Memory B cell (primary cell): ENCODE results near the gene C19orf38.
"Not testable (repeated sequence)": the region's sequence is repeated elsewhere in the genome, so short reads cannot be mapped to it uniquely, and the experiment has no call there.

Source experiments
- ATAC-seq: fragments of 150-1000 bp; cut with Tn5 transposase; 2 replicates; pipeline ENCODE4 v1.10.0; 2021; ENCODE audit warnings: low read depth, mild to moderate bottlenecking, moderate library complexity
- DNase-seq, 2 donors: peaks; one replicate each; pipeline ENCODE4 v3.0.0; 2022; ENCODE audit warnings: low spot score in 2 of 2
- H3K27ac Mint-ChIP-seq: one replicate; pipeline ENCODE4 v1.8.0; 2022; ENCODE audit warnings: mild to moderate bottlenecking, moderate library complexity, mixed read lengths
- H3K27me3 Mint-ChIP-seq: one replicate; pipeline ENCODE4 v1.8.0; 2022; ENCODE audit warnings: mixed read lengths
- H3K36me3 Mint-ChIP-seq: one replicate; pipeline ENCODE4 v1.8.0; 2022; ENCODE audit warnings: mild to moderate bottlenecking, mixed read lengths
- H3K4me1 Mint-ChIP-seq: one replicate; pipeline ENCODE4 v1.8.0; 2022; ENCODE audit warnings: mixed read lengths
- H3K4me3 Mint-ChIP-seq: one replicate; pipeline ENCODE4 v1.8.0; 2022; ENCODE audit warnings: mild to moderate bottlenecking, moderate library complexity, mixed read lengths
- H3K9me3 Mint-ChIP-seq: one replicate; pipeline ENCODE4 v1.8.0; 2022; ENCODE audit warnings: mixed read lengths

C19orf38 gene

GRCh38 chr19:10830931-10831779 lies 17.1 kb upstream of the C19orf38 start:
- ATAC-seq (no peak), DNase-seq (no peak)
- H3K4me1 Mint-ChIP-seq = peaks cover 4% of the 10 kb centered on the region
- no peaks in the 10 kb centered on the region for H3K27me3 Mint-ChIP-seq
- H3K36me3 Mint-ChIP-seq = peaks cover 8% of the 10 kb centered on the region
- no peak overlapping the region for H3K27ac Mint-ChIP-seq
- no peak overlapping the region for H3K4me3 Mint-ChIP-seq
- H3K9me3 Mint-ChIP-seq = peaks cover 1% of the 10 kb centered on the region

GRCh38 chr19:10831987-10832938 lies 16.0 kb upstream of the C19orf38 start:
- ATAC-seq (no peak), DNase-seq (no peak)
- peaks cover 4% of the 10 kb centered on the region for H3K9me3 Mint-ChIP-seq
- H3K36me3 Mint-ChIP-seq = peaks cover 7% of the 10 kb centered on the region
- H3K27ac Mint-ChIP-seq = peak overlapping the region; percentile 20
- H3K4me1 Mint-ChIP-seq = peaks cover 8% of the 10 kb centered on the region
- H3K4me3 Mint-ChIP-seq = no peak overlapping the region
- H3K27me3 Mint-ChIP-seq = no peaks in the 10 kb centered on the region

GRCh38 chr19:10832939-10833296 lies 15.3 kb upstream of the C19orf38 start:
- H3K27ac Mint-ChIP-seq = no peak overlapping the region
- H3K36me3 Mint-ChIP-seq = peaks cover 7% of the 10 kb centered on the region
- peaks cover 4% of the 10 kb centered on the region for H3K9me3 Mint-ChIP-seq
- H3K4me3 Mint-ChIP-seq = no peak overlapping the region
- H3K27me3 Mint-ChIP-seq = no peaks in the 10 kb centered on the region
- ATAC-seq (no peak), DNase-seq (no peak)
- H3K4me1 Mint-ChIP-seq = peaks cover 8% of the 10 kb centered on the region

- peak overlapping the region; percentile 99 for H3K27ac Mint-ChIP-seq
- no peak for ATAC-seq
These were observed 13.0 kb upstream of the C19orf38 start for GRCh38 chr19:10835089-10835753.

GRCh38 chr19:10835754-10836478 lies 12.3 kb upstream of the C19orf38 start, which contains the start of gene TMED1:
TMED1 (minus strand) TSS chr19:10836212; CDS start chr19:10836191, 21 bp downstream.
- peaks cover 1% of the 10 kb centered on the region for H3K27me3 Mint-ChIP-seq
- H3K36me3 Mint-ChIP-seq = peaks cover 7% of the 10 kb centered on the region
- peak; percentile 89 to 93 for DNase-seq
- H3K4me1 Mint-ChIP-seq = peaks cover 11% of the 10 kb centered on the region
- peak within 1 kb of the TSS; percentile 99 for H3K4me3 Mint-ChIP-seq
- H3K9me3 Mint-ChIP-seq = peaks cover 7% of the 10 kb centered on the region
- peak within 1 kb of the TSS; percentile 99 for H3K27ac Mint-ChIP-seq
- peak; percentile 86 for ATAC-seq

More at GRCh38 chr19:10835089-10835753, 13.0 kb upstream of the C19orf38 start:
- H3K4me1 Mint-ChIP-seq = peaks cover 11% of the 10 kb centered on the region
- H3K9me3 Mint-ChIP-seq = peaks cover 7% of the 10 kb centered on the region
- H3K27me3 Mint-ChIP-seq = peaks cover 1% of the 10 kb centered on the region
- H3K36me3 Mint-ChIP-seq = peaks cover 7% of the 10 kb centered on the region
- DNase-seq = no peak
- peak overlapping the region; percentile 99 for H3K4me3 Mint-ChIP-seq

GRCh38 chr19:10836479-10837330 lies 11.5 kb upstream of the C19orf38 start:
- H3K27me3 Mint-ChIP-seq = peaks cover 1% of the 10 kb centered on the region
- no peak for DNase-seq
- H3K36me3 Mint-ChIP-seq = peaks cover 7% of the 10 kb centered on the region
- H3K27ac Mint-ChIP-seq = peak overlapping the region; percentile 99
- ATAC-seq = peak; percentile 31
- H3K4me1 Mint-ChIP-seq = peaks cover 11% of the 10 kb centered on the region
- H3K4me3 Mint-ChIP-seq = peak overlapping the region; percentile 99
- H3K9me3 Mint-ChIP-seq = peaks cover 7% of the 10 kb centered on the region

GRCh38 chr19:10837649-10838048 lies 10.6 kb upstream of the C19orf38 start:
- not testable (repeated sequence) for H3K27ac Mint-ChIP-seq, DNase-seq, ATAC-seq, H3K36me3 Mint-ChIP-seq, H3K9me3 Mint-ChIP-seq, H3K4me3 Mint-ChIP-seq, H3K27me3 Mint-ChIP-seq
- peaks cover 11% of the 10 kb centered on the region for H3K4me1 Mint-ChIP-seq

- H3K4me3 Mint-ChIP-seq = no peak overlapping the region
- peaks cover 5% of the 10 kb centered on the region for H3K36me3 Mint-ChIP-seq
- DNase-seq (no peak), ATAC-seq (no peak)
- H3K9me3 Mint-ChIP-seq = peaks cover 9% of the 10 kb centered on the region
- peaks cover 11% of the 10 kb centered on the region for H3K4me1 Mint-ChIP-seq
- H3K27me3 Mint-ChIP-seq = peaks cover 3% of the 10 kb centered on the region
- no peak overlapping the region for H3K27ac Mint-ChIP-seq
These were observed 9.8 kb upstream of the C19orf38 start for GRCh38 chr19:10838377-10838776.

- Mint-ChIP-seq H3K27ac (no peak overlapping the region), H3K9me3 (peaks cover 9% of the 10 kb centered on the region), H3K4me3 (no peak overlapping the region), H3K4me1 (peaks cover 11% of the 10 kb centered on the region), H3K27me3 (peaks cover 3% of the 10 kb centered on the region), H3K36me3 (peaks cover 5% of the 10 kb centered on the region)
- ATAC-seq (no peak), DNase-seq (no peak)
These were observed 8.8 kb upstream of the C19orf38 start for GRCh38 chr19:10839114-10840050.

GRCh38 chr19:10842788-10843187 lies 5.4 kb upstream of the C19orf38 start:
- no peak overlapping the region for H3K4me3 Mint-ChIP-seq
- H3K36me3 Mint-ChIP-seq = peaks cover 5% of the 10 kb centered on the region
- ATAC-seq (no peak), DNase-seq (no peak)
- H3K9me3 Mint-ChIP-seq = peaks cover 10% of the 10 kb centered on the region
- no peak overlapping the region for H3K27ac Mint-ChIP-seq
- peaks cover 6% of the 10 kb centered on the region for H3K27me3 Mint-ChIP-seq
- H3K4me1 Mint-ChIP-seq = peaks cover 3% of the 10 kb centered on the region

- Mint-ChIP-seq H3K27me3 (peaks cover 19% of the 10 kb centered on the region), H3K9me3 (peaks cover 6% of the 10 kb centered on the region), H3K36me3 (peaks cover 8% of the 10 kb centered on the region), H3K27ac (no peak overlapping the region), H3K4me3 (no peak overlapping the region), H3K4me1 (peaks cover 4% of the 10 kb centered on the region)
- no peak for DNase-seq
- no peak for ATAC-seq
These were observed 1.6 kb upstream of the C19orf38 start for GRCh38 chr19:10846500-10847202.
